K562 (cell line): ENCODE measurements around the gene FBXW9. TPM values are rescaled to one million over a fixed set of nuclear protein-coding genes. Genes with fewer than 3 reads are reported as not detected.

ENCODE experiments used
- CBFB ChIP-seq: sonication (generic); formaldehyde crosslinking; IDR thresholded peaks from 2 replicates; pipeline ENCODE4 v1.4.0; 2020; ENCODE audit warnings: mild to moderate bottlenecking, missing genetic modification reagents
- GTF2E2 ChIP-seq: fragments of 200-800 bp; sonication (Bioruptor generic); IDR thresholded peaks from 2 replicates; pipeline ENCODE4 v1.6.1; 2016; ENCODE audit warnings: missing genetic modification characterization, missing compliant biosample characterization
- HDGF ChIP-seq: fragments of 450-650 bp; IDR thresholded peaks from 2 replicates; pipeline ENCODE4 v1.6.1; 2016
- HMG20A ChIP-seq: fragments of 450-650 bp; formaldehyde crosslinking; conservative IDR thresholded peaks from 2 replicates; pipeline ENCODE4 v1.4.0; 2020; ENCODE audit warnings: mild to moderate bottlenecking, mixed read lengths
- KDM4B ChIP-seq, 2 experiments: fragments of 450-650 bp in 1 of 2; sonication (generic) in 1 of 2; IDR thresholded peaks; 2 replicates each; pipeline ENCODE4 v1.6.1; 2016 to 2017; ENCODE audit warnings: borderline replicate concordance in 2 of 2, antibody characterized with exemption in 1 of 2, low read depth in 1 of 2, mild to moderate bottlenecking in 1 of 2
- MAZ ChIP-seq, 2 experiments: fragments of 450-650 bp in 1 of 2; sonication (generic) in 1 of 2; formaldehyde crosslinking; IDR thresholded peaks in 1 of 2; conservative IDR thresholded peaks in 1 of 2; 2 replicates each; pipeline versions ENCODE4 v1.4.0 to v1.5.0; 2020; ENCODE audit warnings: mild to moderate bottlenecking in 1 of 2, missing genetic modification reagents in 1 of 2
- NELFE ChIP-seq: IDR thresholded peaks from 2 replicates; pipeline ENCODE4 v1.6.1; 2011; ENCODE audit warnings: mild to moderate bottlenecking; ENCODE audit not compliant: insufficient read depth, insufficient read length
- SMAD3 ChIP-seq: fragments of 450-650 bp; formaldehyde crosslinking; conservative IDR thresholded peaks from 2 replicates; pipeline ENCODE4 v1.4.0; 2020; ENCODE audit warnings: mild to moderate bottlenecking
- SREBF1 ChIP-seq: fragments of 150-350 bp; IDR thresholded peaks from 2 replicates; pipeline ENCODE4 v1.6.1; 2014; ENCODE audit warnings: antibody characterized with exemption, low read depth, low read length, borderline replicate concordance
- ZKSCAN8 ChIP-seq: fragments of 200-800 bp; sonication (Bioruptor generic); IDR thresholded peaks from 2 replicates; pipeline ENCODE4 v1.6.1; 2016; ENCODE audit warnings: missing genetic modification characterization, missing compliant biosample characterization
- ZNF217 ChIP-seq: sonication (generic); formaldehyde crosslinking; IDR thresholded peaks from 2 replicates; pipeline ENCODE4 v1.8.0; 2022; ENCODE audit warnings: mild to moderate bottlenecking, missing genetic modification reagents
- ZNF263 ChIP-seq: sonication (generic); formaldehyde crosslinking; IDR thresholded peaks from 2 replicates; pipeline ENCODE4 v1.8.0; 2022; ENCODE audit warnings: mild to moderate bottlenecking, missing genetic modification reagents, borderline replicate concordance
- ZNF699 ChIP-seq: fragments of 250-450 bp; sonication (Bioruptor Pico); IDR thresholded peaks from 2 replicates; pipeline ENCODE4 v1.8.0; 2021; ENCODE audit warnings: mild to moderate bottlenecking, moderate library complexity; ENCODE audit not compliant: insufficient replicate concordance
- polyA plus RNA-seq, 8 experiments: library from polyadenylated mRNA; depleted of rRNA in 4 of 8; stranded (reverse) in 5 of 8; unstranded in 3 of 8; fragments of >200 nt; fragmentation: Nextera tagmentation in 2 of 8; fragmentation: Illumina TruSeq in 1 of 8; extraction: Ambion mirVana in 2 of 8; extraction: Trizol in 1 of 8; gene quantifications; 2 replicates each; pipeline versions ENCODE4 v1.2.1 to v1.2.3, GENCODE V29; 2011 to 2014; ENCODE audit warnings: inconsistent platforms in 1 of 8, missing spikeins in 1 of 8
- total RNA-seq, 7 experiments: library from RNA; depleted of rRNA in 6 of 7; stranded (reverse); fragments of >200 nt in 6 of 7; fragmentation: Illumina TruSeq in 2 of 7; extraction: Trizol in 2 of 7; gene quantifications; 2 replicates each; pipeline versions ENCODE4 v1.2.1 to v1.2.3, GENCODE V29; 2011 to 2021; ENCODE audit warnings: low replicate concordance in 1 of 7
- TF ChIP-seq, protein P1 (sequence below): fragments of 250-450 bp; sonication (Bioruptor Pico); IDR thresholded peaks from 2 replicates; pipeline ENCODE4 v1.4.0; 2020; ENCODE audit warnings: mild to moderate bottlenecking
- TF ChIP-seq, protein P2 (sequence below): sonication (generic); formaldehyde crosslinking; IDR thresholded peaks from 2 replicates; pipeline ENCODE4 v1.5.0; 2020; ENCODE audit warnings: missing genetic modification reagents
- TF ChIP-seq, protein P3 (sequence below): fragments of 450-650 bp; IDR thresholded peaks from 2 replicates; pipeline ENCODE4 v1.6.1; 2016; ENCODE audit warnings: borderline replicate concordance
- TF ChIP-seq, protein P4 (sequence below): sonication (generic); formaldehyde crosslinking; IDR thresholded peaks from 2 replicates; pipeline ENCODE4 v1.9.0; 2022; ENCODE audit warnings: mild to moderate bottlenecking, missing genetic modification reagents

FBXW9 gene
- total and polyA plus RNA-seq, 9 of the 15 experiments (the other 6 are each of a cell fraction or from before 2014, with no cell fraction given), result 0.23 to 21.7 (median 6.2) TPM

DNA sequence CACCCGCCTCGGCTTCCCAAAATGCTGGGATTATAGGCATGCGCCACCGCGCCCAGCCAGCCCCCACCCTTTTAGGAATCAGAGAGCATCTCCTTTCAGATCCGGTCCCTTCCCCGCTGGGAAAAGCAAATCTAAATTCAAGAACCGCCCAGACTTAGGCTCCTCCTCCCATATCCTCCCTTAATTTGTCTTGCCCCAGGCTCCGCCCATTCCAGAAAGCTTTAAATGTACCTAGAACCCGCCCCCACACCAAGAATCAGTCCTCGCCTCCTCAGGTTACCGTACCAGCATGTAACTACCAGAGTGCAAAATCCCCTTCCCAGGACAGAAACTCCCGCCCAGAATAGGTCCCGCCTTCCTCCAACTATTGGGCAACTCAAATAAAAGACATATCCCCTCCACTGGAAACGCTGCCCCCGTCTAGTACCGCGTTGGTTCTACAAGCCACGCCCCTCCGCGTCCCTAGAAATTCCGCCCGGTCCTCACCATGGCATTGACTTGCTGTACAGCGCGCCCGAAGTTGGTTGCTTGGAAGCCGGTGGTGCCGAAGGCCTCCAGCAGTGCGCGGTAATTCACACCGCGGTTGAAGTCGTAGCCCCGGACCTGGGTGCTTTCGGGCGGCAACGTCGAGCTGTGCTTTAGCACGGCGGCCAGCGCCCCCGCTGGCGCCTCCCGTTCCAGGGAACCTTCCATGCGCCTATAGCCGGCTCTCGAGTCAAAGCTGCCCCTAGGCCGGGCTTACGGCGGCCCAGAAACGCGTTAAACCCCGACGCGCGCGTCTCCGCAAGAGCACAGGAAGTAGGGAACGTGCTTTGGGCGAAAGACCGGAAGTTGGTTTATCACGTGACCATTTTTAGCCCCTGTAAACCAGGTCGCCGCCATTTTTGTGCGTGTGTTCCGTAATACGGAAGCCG, 15.1 kb downstream of the FBXW9 start, which contains the start of gene DHPS (continued):
- TF ChIP-seq, protein P1, sequence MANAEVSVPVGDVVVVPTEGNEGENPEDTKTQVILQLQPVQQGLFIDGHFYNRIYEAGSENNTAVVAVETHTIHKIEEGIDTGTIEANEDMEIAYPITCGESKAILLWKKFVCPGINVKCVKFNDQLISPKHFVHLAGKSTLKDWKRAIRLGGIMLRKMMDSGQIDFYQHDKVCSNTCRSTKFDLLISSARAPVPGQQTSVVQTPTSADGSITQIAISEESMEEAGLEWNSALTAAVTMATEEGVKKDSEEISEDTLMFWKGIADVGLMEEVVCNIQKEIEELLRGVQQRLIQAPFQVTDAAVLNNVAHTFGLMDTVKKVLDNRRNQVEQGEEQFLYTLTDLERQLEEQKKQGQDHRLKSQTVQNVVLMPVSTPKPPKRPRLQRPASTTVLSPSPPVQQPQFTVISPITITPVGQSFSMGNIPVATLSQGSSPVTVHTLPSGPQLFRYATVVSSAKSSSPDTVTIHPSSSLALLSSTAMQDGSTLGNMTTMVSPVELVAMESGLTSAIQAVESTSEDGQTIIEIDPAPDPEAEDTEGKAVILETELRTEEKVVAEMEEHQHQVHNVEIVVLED (CRISPR knock-in tag), result peak; percentile 69
- TF ChIP-seq ZNF699 (CRISPR knock-in tag), result no peak
- TF ChIP-seq, protein P2, sequence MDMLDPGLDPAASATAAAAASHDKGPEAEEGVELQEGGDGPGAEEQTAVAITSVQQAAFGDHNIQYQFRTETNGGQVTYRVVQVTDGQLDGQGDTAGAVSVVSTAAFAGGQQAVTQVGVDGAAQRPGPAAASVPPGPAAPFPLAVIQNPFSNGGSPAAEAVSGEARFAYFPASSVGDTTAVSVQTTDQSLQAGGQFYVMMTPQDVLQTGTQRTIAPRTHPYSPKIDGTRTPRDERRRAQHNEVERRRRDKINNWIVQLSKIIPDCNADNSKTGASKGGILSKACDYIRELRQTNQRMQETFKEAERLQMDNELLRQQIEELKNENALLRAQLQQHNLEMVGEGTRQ (CRISPR knock-in tag), result peak; percentile 92
- no peak for TF ChIP-seq HMG20A
- TF ChIP-seq SREBF1, result no peak
- TF ChIP-seq GTF2E2 (tag), result peak; percentile 60; the same call in 1 of the 2 replicates
- TF ChIP-seq, protein P3, sequence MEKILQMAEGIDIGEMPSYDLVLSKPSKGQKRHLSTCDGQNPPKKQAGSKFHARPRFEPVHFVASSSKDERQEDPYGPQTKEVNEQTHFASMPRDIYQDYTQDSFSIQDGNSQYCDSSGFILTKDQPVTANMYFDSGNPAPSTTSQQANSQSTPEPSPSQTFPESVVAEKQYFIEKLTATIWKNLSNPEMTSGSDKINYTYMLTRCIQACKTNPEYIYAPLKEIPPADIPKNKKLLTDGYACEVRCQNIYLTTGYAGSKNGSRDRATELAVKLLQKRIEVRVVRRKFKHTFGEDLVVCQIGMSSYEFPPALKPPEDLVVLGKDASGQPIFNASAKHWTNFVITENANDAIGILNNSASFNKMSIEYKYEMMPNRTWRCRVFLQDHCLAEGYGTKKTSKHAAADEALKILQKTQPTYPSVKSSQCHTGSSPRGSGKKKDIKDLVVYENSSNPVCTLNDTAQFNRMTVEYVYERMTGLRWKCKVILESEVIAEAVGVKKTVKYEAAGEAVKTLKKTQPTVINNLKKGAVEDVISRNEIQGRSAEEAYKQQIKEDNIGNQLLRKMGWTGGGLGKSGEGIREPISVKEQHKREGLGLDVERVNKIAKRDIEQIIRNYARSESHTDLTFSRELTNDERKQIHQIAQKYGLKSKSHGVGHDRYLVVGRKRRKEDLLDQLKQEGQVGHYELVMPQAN, result peak; percentile 92
- TF ChIP-seq MAZ (CRISPR knock-in tag; conservative IDR thresholded peaks at IDR 0.05 in 1 of 2, IDR thresholded peaks at IDR 0.05 in 1 of 2), result peak; percentile 16 to 73
- TF ChIP-seq SMAD3 (CRISPR knock-in tag), result peak; percentile 71; the same call in 1 of the 2 replicates
- TF ChIP-seq HDGF, result no peak
- peak; percentile 60; the same call in 1 of the 2 replicates for TF ChIP-seq ZNF263 (CRISPR knock-in tag)
- 0 out of 4 replicates have a peak, but pooled peaks of 1 of the 2 experiments have one; percentile 59 for TF ChIP-seq KDM4B (IDR thresholded peaks at IDR 0.05; ENCODE audit: borderline replicate concordance in 2 of 2, low read depth in 1 of 2)
- TF ChIP-seq, protein P4, sequence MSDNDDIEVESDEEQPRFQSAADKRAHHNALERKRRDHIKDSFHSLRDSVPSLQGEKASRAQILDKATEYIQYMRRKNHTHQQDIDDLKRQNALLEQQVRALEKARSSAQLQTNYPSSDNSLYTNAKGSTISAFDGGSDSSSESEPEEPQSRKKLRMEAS (CRISPR knock-in tag), result peak; percentile 92
- TF ChIP-seq ZKSCAN8, result no peak
- no peak for TF ChIP-seq NELFE
- TF ChIP-seq ZNF217 (CRISPR knock-in tag), result no peak
- 0 out of 2 replicates have a peak, but pooled peaks have one; percentile 55 for TF ChIP-seq CBFB (CRISPR knock-in tag)
